Measurements from ENCODE around the gene PARD6A. TPM values are rescaled to one million over a fixed set of nuclear protein-coding genes. Genes with fewer than 3 reads are reported as not detected.

The PARD6A gene
- total and polyA plus RNA-seq, 2 donors (not counting 1 experiment from before 2014, with no cell fraction given), result 0.36 to 4.8 TPM

- H3K9ac ChIP-seq (ENCODE audit: insufficient read depth, low read length), result no peak overlapping the region
- H3K9me3 ChIP-seq (ENCODE audit: control insufficient read depth, insufficient read depth, low read depth, low read length), result no peaks in the 10 kb centered on the region
- H3K4me2 ChIP-seq (ENCODE audit: extremely low read depth, insufficient read depth, low read length), result no peak overlapping the region
- DNase-seq (ENCODE audit: low read depth in 2 of 2), result peak in 1 of 2 donors; percentile 82
- TF ChIP-seq EZH2 (IDR thresholded peaks at IDR 0.05; ENCODE audit: low read length, missing control alignments) (no peak), CTCF (conservative IDR thresholded peaks at IDR 0.05 in 1 of 2, IDR thresholded peaks at IDR 0.05 in 1 of 2; ENCODE audit: low read depth in 1 of 2, low read length in 2 of 2) (no peak)
- peaks cover 9% of the 10 kb centered on the region for H3K36me3 ChIP-seq (ENCODE audit: control insufficient read depth, insufficient read depth, low read length)
- no peaks in the 10 kb centered on the region for H4K20me1 ChIP-seq (ENCODE audit: control insufficient read depth, extremely low read depth, insufficient read depth, low read length)
- H3K27me3 ChIP-seq (ENCODE audit: control insufficient read depth, insufficient read depth, low read length), result no peaks in the 10 kb centered on the region
- H3K79me2 ChIP-seq (ENCODE audit: control insufficient read depth, insufficient read depth, low read length), result no peaks in the 10 kb centered on the region
- H3K27ac ChIP-seq (ENCODE audit: insufficient read depth, low read length), result no peak overlapping the region
- H2AFZ ChIP-seq (ENCODE audit: low read length), result no peak overlapping the region
- H3K4me3 ChIP-seq (replicated peaks in 1 of 4; ENCODE audit: control extremely low read depth in 1 of 4, insufficient read depth in 1 of 4, low read depth in 3 of 4, low read length in 4 of 4), result no peak overlapping the region
- no peaks in the 10 kb centered on the region for H3K4me1 ChIP-seq (ENCODE audit: control insufficient read depth, extremely low read depth, insufficient read depth, low read length)
Observed at GRCh38 chr16:67632415-67633172, 28.2 kb upstream of the PARD6A start.

GRCh38 chr16:67636713-67637112 is 24.0 kb upstream of the PARD6A start:
- H3K9ac ChIP-seq (ENCODE audit: insufficient read depth, low read length), result no peak overlapping the region

GRCh38 chr16:67637625-67638024 is 23.1 kb upstream of the PARD6A start:
- Histone ChIP-seq H4K20me1 (ENCODE audit: control insufficient read depth, extremely low read depth, insufficient read depth, low read length) (no peaks in the 10 kb centered on the region), H3K4me1 (ENCODE audit: control insufficient read depth, extremely low read depth, insufficient read depth, low read length) (no peaks in the 10 kb centered on the region), H2AFZ (ENCODE audit: low read length) (no peak overlapping the region), H3K79me2 (ENCODE audit: control insufficient read depth, insufficient read depth, low read length) (no peaks in the 10 kb centered on the region), H3K4me2 (ENCODE audit: extremely low read depth, insufficient read depth, low read length) (no peak overlapping the region), H3K9ac (ENCODE audit: insufficient read depth, low read length) (no peak overlapping the region), H3K27me3 (ENCODE audit: control insufficient read depth, insufficient read depth, low read length) (no peaks in the 10 kb centered on the region), H3K27ac (ENCODE audit: insufficient read depth, low read length) (no peak overlapping the region), H3K36me3 (ENCODE audit: control insufficient read depth, insufficient read depth, low read length) (no peaks in the 10 kb centered on the region), H3K4me3 (replicated peaks in 1 of 4; ENCODE audit: control extremely low read depth in 1 of 4, insufficient read depth in 1 of 4, low read depth in 3 of 4, low read length in 4 of 4) (no peak overlapping the region), H3K9me3 (ENCODE audit: control insufficient read depth, insufficient read depth, low read depth, low read length) (no peaks in the 10 kb centered on the region)
- DNase-seq (ENCODE audit: low read depth in 2 of 2), result no peak
- TF ChIP-seq CTCF (conservative IDR thresholded peaks at IDR 0.05 in 1 of 2, IDR thresholded peaks at IDR 0.05 in 1 of 2; ENCODE audit: low read depth in 1 of 2, low read length in 2 of 2), result no peak
- no peak for TF ChIP-seq EZH2 (IDR thresholded peaks at IDR 0.05; ENCODE audit: low read length, missing control alignments)

More at GRCh38 chr16:67636713-67637112, 24.0 kb upstream of the PARD6A start:
- Histone ChIP-seq H3K9me3 (ENCODE audit: control insufficient read depth, insufficient read depth, low read depth, low read length) (no peaks in the 10 kb centered on the region), H3K27ac (ENCODE audit: insufficient read depth, low read length) (no peak overlapping the region), H3K36me3 (ENCODE audit: control insufficient read depth, insufficient read depth, low read length) (peaks cover under 1% of the 10 kb centered on the region), H4K20me1 (ENCODE audit: control insufficient read depth, extremely low read depth, insufficient read depth, low read length) (no peaks in the 10 kb centered on the region), H2AFZ (ENCODE audit: low read length) (no peak overlapping the region), H3K4me3 (replicated peaks in 1 of 4; ENCODE audit: control extremely low read depth in 1 of 4, insufficient read depth in 1 of 4, low read depth in 3 of 4, low read length in 4 of 4) (no peak overlapping the region), H3K4me2 (ENCODE audit: extremely low read depth, insufficient read depth, low read length) (no peak overlapping the region), H3K4me1 (ENCODE audit: control insufficient read depth, extremely low read depth, insufficient read depth, low read length) (no peaks in the 10 kb centered on the region), H3K27me3 (ENCODE audit: control insufficient read depth, insufficient read depth, low read length) (no peaks in the 10 kb centered on the region), H3K79me2 (ENCODE audit: control insufficient read depth, insufficient read depth, low read length) (no peaks in the 10 kb centered on the region)
- TF ChIP-seq EZH2 (IDR thresholded peaks at IDR 0.05; ENCODE audit: low read length, missing control alignments) (no peak), CTCF (conservative IDR thresholded peaks at IDR 0.05 in 1 of 2, IDR thresholded peaks at IDR 0.05 in 1 of 2; ENCODE audit: low read depth in 1 of 2, low read length in 2 of 2) (no peak)
- DNase-seq (ENCODE audit: low read depth in 2 of 2), result no peak

Measured in fibroblast of lung (primary cell).